HepG2 (cell line): ENCODE results near the gene ZNF500. TPM values are rescaled to one million over a fixed set of nuclear protein-coding genes. Genes with fewer than 3 reads are reported as not detected.

Experiments
- DMAP1 ChIP-seq: IDR thresholded peaks from 2 replicates; pipeline ENCODE4 v1.6.1; 2016
- DPF2 ChIP-seq: sonication (generic); formaldehyde crosslinking; IDR thresholded peaks from 2 replicates; pipeline ENCODE4 v1.4.0; 2020; ENCODE audit warnings: mild to moderate bottlenecking, low read depth, missing genetic modification reagents, borderline replicate concordance
- KDM2A ChIP-seq: sonication (generic); formaldehyde crosslinking; IDR thresholded peaks from 2 replicates; pipeline ENCODE4 v1.4.0; 2020; ENCODE audit warnings: low read depth, missing genetic modification reagents, borderline replicate concordance
- KLF12 ChIP-seq: sonication (generic); formaldehyde crosslinking; IDR thresholded peaks from 2 replicates; pipeline ENCODE4 v1.4.0; 2020; ENCODE audit warnings: missing genetic modification reagents, borderline replicate concordance
- MBD4 ChIP-seq: IDR thresholded peaks from 2 replicates; pipeline ENCODE4 v1.6.1; 2012; ENCODE audit warnings: low read length, inconsistent platforms, borderline replicate concordance
- MEIS1 ChIP-seq: sonication (generic); formaldehyde crosslinking; IDR thresholded peaks from 2 replicates; pipeline ENCODE4 v1.9.0; 2021; ENCODE audit warnings: mild to moderate bottlenecking, missing genetic modification reagents, moderate library complexity, borderline replicate concordance
- NFRKB ChIP-seq: fragments of 450-650 bp; IDR thresholded peaks from 2 replicates; pipeline ENCODE4 v1.6.1; 2017
- NR2C2 ChIP-seq: sonication (generic); formaldehyde crosslinking; IDR thresholded peaks from 2 replicates; pipeline ENCODE4 v1.4.0; 2020; ENCODE audit warnings: missing genetic modification reagents, mild to moderate bottlenecking, moderate library complexity, borderline replicate concordance
- RBM22 ChIP-seq: fragments of 200-400 bp; formaldehyde crosslinking; optimal IDR thresholded peaks from 2 replicates; pipeline ENCODE3; 2017; ENCODE audit warnings: mild to moderate bottlenecking, low read length, moderate library complexity
- RFXANK ChIP-seq: IDR thresholded peaks from 2 replicates; pipeline ENCODE4 v1.6.1; 2016
- ZEB1 ChIP-seq: IDR thresholded peaks from 2 replicates; pipeline ENCODE4 v1.6.1; 2012; ENCODE audit warnings: mild to moderate bottlenecking, low read depth, inconsistent platforms; ENCODE audit not compliant: insufficient replicate concordance
- ZFP1 ChIP-seq: IDR thresholded peaks from 2 replicates; pipeline ENCODE4 v1.6.1; 2016
- ZNF446 ChIP-seq: sonication (generic); formaldehyde crosslinking; IDR thresholded peaks from 2 replicates; pipeline ENCODE4 v1.5.0; 2020; ENCODE audit warnings: mild to moderate bottlenecking, missing genetic modification reagents
- ZNF543 ChIP-seq: sonication (generic); formaldehyde crosslinking; IDR thresholded peaks from 2 replicates; pipeline ENCODE4 v1.4.0; 2020; ENCODE audit warnings: mild to moderate bottlenecking, missing genetic modification reagents
- ZNF549 ChIP-seq: sonication (generic); formaldehyde crosslinking; IDR thresholded peaks from 2 replicates; pipeline ENCODE4 v1.5.0; 2020; ENCODE audit warnings: missing genetic modification reagents
- ZNF879 ChIP-seq: sonication (generic); formaldehyde crosslinking; IDR thresholded peaks from 2 replicates; pipeline ENCODE4 v1.8.1; 2023; ENCODE audit warnings: missing genetic modification reagents
- polyA plus RNA-seq, 8 experiments: library from polyadenylated mRNA; depleted of rRNA in 3 of 8; stranded (reverse) in 7 of 8; unstranded in 1 of 8; fragments of >200 nt; fragmentation: Illumina TruSeq in 4 of 8; extraction: Trizol in 4 of 8; gene quantifications; 2 replicates each; pipeline versions ENCODE4 v1.2.1 to v1.2.3, GENCODE V29; 2011 to 2016; ENCODE audit warnings: low read depth in 4 of 8, missing spikeins in 1 of 8, mixed read lengths in 1 of 8; ENCODE audit not compliant: insufficient read depth in 1 of 8
- total RNA-seq, 5 experiments: library from RNA; depleted of rRNA; stranded (reverse); fragments of >200 nt; fragmentation: Illumina TruSeq; extraction: Trizol; gene quantifications; 2 replicates each; pipeline ENCODE4 v1.2.3, GENCODE V29; 2016; ENCODE audit warnings: low read depth in 1 of 5
- TF ChIP-seq, protein P1 (sequence below): fragments of 450-650 bp; IDR thresholded peaks from 2 replicates; pipeline ENCODE4 v1.6.1; 2016
- TF ChIP-seq, protein P2 (sequence below): sonication (generic); formaldehyde crosslinking; conservative IDR thresholded peaks from 2 replicates; pipeline ENCODE4 v1.4.0; 2020; ENCODE audit warnings: mild to moderate bottlenecking, missing genetic modification reagents, moderate library complexity
- TF ChIP-seq, protein P3 (sequence below): sonication (generic); formaldehyde crosslinking; IDR thresholded peaks from 2 replicates; pipeline ENCODE4 v1.5.0; 2020; ENCODE audit warnings: missing genetic modification reagents, mild to moderate bottlenecking, borderline replicate concordance
- TF ChIP-seq, protein P4 (sequence below): sonication (generic); formaldehyde crosslinking; IDR thresholded peaks from 2 replicates; pipeline ENCODE4 v1.5.1; 2020; ENCODE audit warnings: missing genetic modification reagents, mild to moderate bottlenecking, borderline replicate concordance
- TF ChIP-seq, protein P5 (sequence below), 2 experiments: fragments of 450-650 bp in 1 of 2; sonication (generic) in 1 of 2; formaldehyde crosslinking; IDR thresholded peaks; 2 replicates each; pipeline versions ENCODE4 v1.5.0 to v1.8.0; 2020 to 2022; ENCODE audit warnings: mild to moderate bottlenecking in 1 of 2, missing genetic modification reagents in 1 of 2

The ZNF500 gene
- total and polyA plus RNA-seq, 2 of the 13 experiments (the other 11 are each of a cell fraction or from before 2014, with no cell fraction given) = 6.1 to 12.2 TPM

DNA sequence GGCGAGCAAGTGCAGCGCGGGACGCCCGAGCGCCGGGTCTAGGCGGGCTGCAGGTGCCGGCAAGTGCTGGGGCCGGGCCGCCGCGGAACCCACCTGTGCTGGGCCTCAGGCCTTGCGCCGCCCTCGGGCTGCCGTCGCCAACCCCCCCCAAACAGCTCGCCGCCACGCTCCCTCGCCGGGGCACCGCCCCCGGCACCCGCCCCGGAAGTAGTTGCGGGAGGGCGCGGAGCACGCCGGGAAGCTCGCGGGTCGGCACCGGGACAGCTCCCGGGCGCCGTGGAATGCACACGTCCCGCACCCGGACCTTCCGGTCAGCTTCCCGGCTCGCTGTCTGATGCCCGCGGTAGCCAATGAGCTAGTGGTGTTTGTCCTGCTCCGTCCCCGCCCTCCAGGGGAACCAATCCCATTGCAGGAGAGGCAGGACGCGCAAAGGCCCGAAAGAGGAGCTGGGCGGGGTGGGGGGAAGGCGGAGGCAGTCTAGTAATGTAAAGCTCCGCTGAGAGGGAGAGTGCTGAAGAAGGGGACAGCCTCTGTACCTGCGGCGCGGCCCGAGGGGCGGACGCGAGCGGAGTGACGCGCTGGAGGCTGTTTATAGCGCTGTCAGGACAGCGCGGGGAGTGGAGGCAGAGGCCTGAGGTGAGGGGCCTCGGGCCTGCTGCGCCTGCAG, 32.8 kb downstream of the ZNF500 start, which contains the start of the genes ANKS3 and DNAAF8 (continued):
- TF ChIP-seq DPF2 (no peak), ZNF549 (no peak), NR2C2 (CRISPR knock-in tag) (peak; percentile 100), ZNF879 (no peak), ZEB1 (no peak), ZNF446 (CRISPR knock-in tag) (0 out of 2 replicates have a peak, but pooled peaks have one; percentile 66), NFRKB (no peak), ZFP1 (CRISPR knock-in tag) (no peak), ZNF543 (CRISPR knock-in tag) (0 out of 2 replicates have a peak, but pooled peaks have one; percentile 28), RBM22 (no peak), MEIS1 (CRISPR knock-in tag) (no peak), KDM2A (peak; percentile 87; the same call in 1 of the 2 replicates), DMAP1 (CRISPR knock-in tag) (peak; percentile 73), MBD4 (no peak), KLF12 (peak; percentile 99), RFXANK (no peak)
- TF ChIP-seq, protein P1, sequence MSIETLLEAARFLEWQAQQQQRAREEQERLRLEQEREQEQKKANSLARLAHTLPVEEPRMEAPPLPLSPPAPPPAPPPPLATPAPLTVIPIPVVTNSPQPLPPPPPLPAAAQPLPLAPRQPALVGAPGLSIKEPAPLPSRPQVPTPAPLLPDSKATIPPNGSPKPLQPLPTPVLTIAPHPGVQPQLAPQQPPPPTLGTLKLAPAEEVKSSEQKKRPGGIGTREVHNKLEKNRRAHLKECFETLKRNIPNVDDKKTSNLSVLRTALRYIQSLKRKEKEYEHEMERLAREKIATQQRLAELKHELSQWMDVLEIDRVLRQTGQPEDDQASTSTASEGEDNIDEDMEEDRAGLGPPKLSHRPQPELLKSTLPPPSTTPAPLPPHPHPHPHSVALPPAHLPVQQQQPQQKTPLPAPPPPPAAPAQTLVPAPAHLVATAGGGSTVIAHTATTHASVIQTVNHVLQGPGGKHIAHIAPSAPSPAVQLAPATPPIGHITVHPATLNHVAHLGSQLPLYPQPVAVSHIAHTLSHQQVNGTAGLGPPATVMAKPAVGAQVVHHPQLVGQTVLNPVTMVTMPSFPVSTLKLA = peak; percentile 63
- TF ChIP-seq, protein P2, sequence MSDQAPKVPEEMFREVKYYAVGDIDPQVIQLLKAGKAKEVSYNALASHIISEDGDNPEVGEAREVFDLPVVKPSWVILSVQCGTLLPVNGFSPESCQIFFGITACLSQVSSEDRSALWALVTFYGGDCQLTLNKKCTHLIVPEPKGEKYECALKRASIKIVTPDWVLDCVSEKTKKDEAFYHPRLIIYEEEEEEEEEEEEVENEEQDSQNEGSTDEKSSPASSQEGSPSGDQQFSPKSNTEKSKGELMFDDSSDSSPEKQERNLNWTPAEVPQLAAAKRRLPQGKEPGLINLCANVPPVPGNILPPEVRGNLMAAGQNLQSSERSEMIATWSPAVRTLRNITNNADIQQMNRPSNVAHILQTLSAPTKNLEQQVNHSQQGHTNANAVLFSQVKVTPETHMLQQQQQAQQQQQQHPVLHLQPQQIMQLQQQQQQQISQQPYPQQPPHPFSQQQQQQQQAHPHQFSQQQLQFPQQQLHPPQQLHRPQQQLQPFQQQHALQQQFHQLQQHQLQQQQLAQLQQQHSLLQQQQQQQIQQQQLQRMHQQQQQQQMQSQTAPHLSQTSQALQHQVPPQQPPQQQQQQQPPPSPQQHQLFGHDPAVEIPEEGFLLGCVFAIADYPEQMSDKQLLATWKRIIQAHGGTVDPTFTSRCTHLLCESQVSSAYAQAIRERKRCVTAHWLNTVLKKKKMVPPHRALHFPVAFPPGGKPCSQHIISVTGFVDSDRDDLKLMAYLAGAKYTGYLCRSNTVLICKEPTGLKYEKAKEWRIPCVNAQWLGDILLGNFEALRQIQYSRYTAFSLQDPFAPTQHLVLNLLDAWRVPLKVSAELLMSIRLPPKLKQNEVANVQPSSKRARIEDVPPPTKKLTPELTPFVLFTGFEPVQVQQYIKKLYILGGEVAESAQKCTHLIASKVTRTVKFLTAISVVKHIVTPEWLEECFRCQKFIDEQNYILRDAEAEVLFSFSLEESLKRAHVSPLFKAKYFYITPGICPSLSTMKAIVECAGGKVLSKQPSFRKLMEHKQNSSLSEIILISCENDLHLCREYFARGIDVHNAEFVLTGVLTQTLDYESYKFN = peak; percentile 64
- TF ChIP-seq, protein P3, sequence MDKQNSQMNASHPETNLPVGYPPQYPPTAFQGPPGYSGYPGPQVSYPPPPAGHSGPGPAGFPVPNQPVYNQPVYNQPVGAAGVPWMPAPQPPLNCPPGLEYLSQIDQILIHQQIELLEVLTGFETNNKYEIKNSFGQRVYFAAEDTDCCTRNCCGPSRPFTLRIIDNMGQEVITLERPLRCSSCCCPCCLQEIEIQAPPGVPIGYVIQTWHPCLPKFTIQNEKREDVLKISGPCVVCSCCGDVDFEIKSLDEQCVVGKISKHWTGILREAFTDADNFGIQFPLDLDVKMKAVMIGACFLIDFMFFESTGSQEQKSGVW (CRISPR knock-in tag) = no peak
- TF ChIP-seq, protein P4, sequence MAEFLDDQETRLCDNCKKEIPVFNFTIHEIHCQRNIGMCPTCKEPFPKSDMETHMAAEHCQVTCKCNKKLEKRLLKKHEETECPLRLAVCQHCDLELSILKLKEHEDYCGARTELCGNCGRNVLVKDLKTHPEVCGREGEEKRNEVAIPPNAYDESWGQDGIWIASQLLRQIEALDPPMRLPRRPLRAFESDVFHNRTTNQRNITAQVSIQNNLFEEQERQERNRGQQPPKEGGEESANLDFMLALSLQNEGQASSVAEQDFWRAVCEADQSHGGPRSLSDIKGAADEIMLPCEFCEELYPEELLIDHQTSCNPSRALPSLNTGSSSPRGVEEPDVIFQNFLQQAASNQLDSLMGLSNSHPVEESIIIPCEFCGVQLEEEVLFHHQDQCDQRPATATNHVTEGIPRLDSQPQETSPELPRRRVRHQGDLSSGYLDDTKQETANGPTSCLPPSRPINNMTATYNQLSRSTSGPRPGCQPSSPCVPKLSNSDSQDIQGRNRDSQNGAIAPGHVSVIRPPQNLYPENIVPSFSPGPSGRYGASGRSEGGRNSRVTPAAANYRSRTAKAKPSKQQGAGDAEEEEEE = no peak
- TF ChIP-seq, protein P5, sequence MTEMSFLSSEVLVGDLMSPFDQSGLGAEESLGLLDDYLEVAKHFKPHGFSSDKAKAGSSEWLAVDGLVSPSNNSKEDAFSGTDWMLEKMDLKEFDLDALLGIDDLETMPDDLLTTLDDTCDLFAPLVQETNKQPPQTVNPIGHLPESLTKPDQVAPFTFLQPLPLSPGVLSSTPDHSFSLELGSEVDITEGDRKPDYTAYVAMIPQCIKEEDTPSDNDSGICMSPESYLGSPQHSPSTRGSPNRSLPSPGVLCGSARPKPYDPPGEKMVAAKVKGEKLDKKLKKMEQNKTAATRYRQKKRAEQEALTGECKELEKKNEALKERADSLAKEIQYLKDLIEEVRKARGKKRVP (CRISPR knock-in tag; IDR thresholded peaks at IDR 0.05) = peak in 1 of 2 experiments; percentile 52; a peak in 2 of 4 replicates
